GM19395 (cell line): Measurements from ENCODE around the gene HOXA6.

ENCODE experiments used
- ATAC-seq: cut with Tn5 transposase; IDR thresholded peaks from one replicate; pipeline ENCODE4 v1.9.1; 2021; ENCODE audit warnings: mild to moderate bottlenecking, moderate library complexity; ENCODE audit not compliant: unreplicated experiment

The HOXA6 gene

GRCh38 chr7:27185013-27185853, 37.7 kb upstream of the HOXA6 start, which contains the start of gene HOXA11:
HOXA11 (minus strand) TSS chr7:27185232; CDS start chr7:27185144, 88 bp downstream.
- ATAC-seq, result no peak

GRCh38 chr7:27184337-27185012, 36.9 kb upstream of the HOXA6 start:
- ATAC-seq, result no peak

GRCh38 chr7:27183682-27184336, 36.2 kb upstream of the HOXA6 start:
- ATAC-seq, result no peak

GRCh38 chr7:27182861-27183681, 35.5 kb upstream of the HOXA6 start:
- ATAC-seq, result no peak

- ATAC-seq, result no peak
These were observed 34.8 kb upstream of the HOXA6 start for GRCh38 chr7:27182285-27182841.

GRCh38 chr7:27181795-27182275, 34.3 kb upstream of the HOXA6 start:
- ATAC-seq, result no peak

- ATAC-seq, result no peak
These were observed 33.2 kb upstream of the HOXA6 start for GRCh38 chr7:27180431-27181420.

- ATAC-seq, result no peak
These were observed 32.2 kb upstream of the HOXA6 start for GRCh38 chr7:27179503-27180430.

- ATAC-seq, result no peak
These were observed 31.5 kb upstream of the HOXA6 start for GRCh38 chr7:27179030-27179429.

- no peak for ATAC-seq
These were observed 30.8 kb upstream of the HOXA6 start for GRCh38 chr7:27178366-27178765.

- ATAC-seq, result no peak
These were observed 30.3 kb upstream of the HOXA6 start for GRCh38 chr7:27177795-27178320.

- no peak for ATAC-seq
These were observed 29.6 kb upstream of the HOXA6 start for GRCh38 chr7:27176962-27177794.

- no peak for ATAC-seq
These were observed 28.9 kb upstream of the HOXA6 start for GRCh38 chr7:27176524-27176845.

GRCh38 chr7:27175626-27176523, 28.3 kb upstream of the HOXA6 start:
- no peak for ATAC-seq

GRCh38 chr7:27174874-27175625, 27.5 kb upstream of the HOXA6 start:
- ATAC-seq, result no peak
